ENCODE measurements around the gene REC8. TPM values are rescaled to one million over a fixed set of nuclear protein-coding genes. Genes with fewer than 3 reads are reported as not detected.

Gene REC8
- total and polyA plus RNA-seq, 2 of the 13 experiments (the other 11 are each of a cell fraction or from before 2014, with no cell fraction given): 3.4 to 14.7 TPM

GRCh38 chr14:24160850-24161804 lies 10.8 kb upstream of the REC8 start, which contains the start of gene IRF9 (continued):
- TF ChIP-seq SKIL (CRISPR knock-in tag; IDR thresholded peaks at IDR 0.05; ENCODE audit: borderline replicate concordance) (0 out of 2 replicates have a peak, but pooled peaks have one; percentile 82), POGK (CRISPR knock-in tag; conservative IDR thresholded peaks at IDR 0.05) (peak; percentile 95; the same call in 1 of the 2 replicates), PHB2 (IDR thresholded peaks at IDR 0.05; ENCODE audit: partially characterized antibody) (no peak), CSRNP1 (CRISPR knock-in tag; IDR thresholded peaks at IDR 0.05) (peak; percentile 88), ZNF180 (CRISPR knock-in tag; IDR thresholded peaks at IDR 0.05; ENCODE audit: borderline replicate concordance, low read depth) (0 out of 2 replicates have a peak, but pooled peaks have one; percentile 68), ZBTB20 (CRISPR knock-in tag; IDR thresholded peaks at IDR 0.05; ENCODE audit: borderline replicate concordance, low read depth) (peak; percentile 86), ATF4 (CRISPR knock-in tag; IDR thresholded peaks at IDR 0.05) (peak in 1 of 2 experiments; percentile 93; a peak in 2 of 4 replicates), RCOR2 (CRISPR knock-in tag; IDR thresholded peaks at IDR 0.05) (peak; percentile 99), ZBTB40 (IDR thresholded peaks at IDR 0.05) (no peak), ZBTB40 (CRISPR knock-in tag; IDR thresholded peaks at IDR 0.05) (peak; percentile 53; the same call in 1 of the 2 replicates)

Measured in HepG2 (cell line).